ENCODE results near the gene COA1. TPM values are rescaled to one million over a fixed set of nuclear protein-coding genes. Genes with fewer than 3 reads are reported as not detected.
A peak's percentile ranks its signal among the peaks of the same experiment; 100 is the strongest.

Gene COA1
- total RNA-seq, 2 donors from 2014 or later, result 24.8 to 45.1 TPM

DNA sequence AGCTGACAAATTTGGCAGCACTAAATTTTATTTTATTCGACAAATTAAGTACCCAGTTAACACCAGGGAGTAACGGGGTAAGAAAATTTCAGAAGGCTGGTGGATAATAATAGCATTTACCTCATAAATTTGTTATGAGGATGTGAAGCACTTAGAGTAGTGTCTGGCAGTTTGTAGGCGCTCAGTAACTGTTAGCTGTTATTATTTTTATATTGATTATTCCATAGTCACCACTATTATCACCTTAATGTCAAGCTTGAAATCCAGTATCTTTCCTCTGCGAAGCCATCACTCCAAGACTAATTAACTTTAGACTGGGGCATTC is 563 bp upstream of the COA1 start:
- Histone ChIP-seq H3K4me3 (peak overlapping the region; percentile 71), H3K4me1 (no peaks in the 10 kb centered on the region), H3K27me3 (no peaks in the 10 kb centered on the region), H3K27ac (peak overlapping the region; percentile 64), H3K9ac (ENCODE audit: low read depth in 2 of 2, low read length in 2 of 2) (peak overlapping the region; percentile 79 to 91), H3K36me3 (no peaks in the 10 kb centered on the region), H3K9me3 (no peaks in the 10 kb centered on the region)
- no peak for DNase-seq
- intact Hi-C loops (cut with DNase I), result no loop called here
- TF ChIP-seq, protein P1, sequence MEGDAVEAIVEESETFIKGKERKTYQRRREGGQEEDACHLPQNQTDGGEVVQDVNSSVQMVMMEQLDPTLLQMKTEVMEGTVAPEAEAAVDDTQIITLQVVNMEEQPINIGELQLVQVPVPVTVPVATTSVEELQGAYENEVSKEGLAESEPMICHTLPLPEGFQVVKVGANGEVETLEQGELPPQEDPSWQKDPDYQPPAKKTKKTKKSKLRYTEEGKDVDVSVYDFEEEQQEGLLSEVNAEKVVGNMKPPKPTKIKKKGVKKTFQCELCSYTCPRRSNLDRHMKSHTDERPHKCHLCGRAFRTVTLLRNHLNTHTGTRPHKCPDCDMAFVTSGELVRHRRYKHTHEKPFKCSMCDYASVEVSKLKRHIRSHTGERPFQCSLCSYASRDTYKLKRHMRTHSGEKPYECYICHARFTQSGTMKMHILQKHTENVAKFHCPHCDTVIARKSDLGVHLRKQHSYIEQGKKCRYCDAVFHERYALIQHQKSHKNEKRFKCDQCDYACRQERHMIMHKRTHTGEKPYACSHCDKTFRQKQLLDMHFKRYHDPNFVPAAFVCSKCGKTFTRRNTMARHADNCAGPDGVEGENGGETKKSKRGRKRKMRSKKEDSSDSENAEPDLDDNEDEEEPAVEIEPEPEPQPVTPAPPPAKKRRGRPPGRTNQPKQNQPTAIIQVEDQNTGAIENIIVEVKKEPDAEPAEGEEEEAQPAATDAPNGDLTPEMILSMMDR (IDR thresholded peaks at IDR 0.05), result no peak

DNA sequence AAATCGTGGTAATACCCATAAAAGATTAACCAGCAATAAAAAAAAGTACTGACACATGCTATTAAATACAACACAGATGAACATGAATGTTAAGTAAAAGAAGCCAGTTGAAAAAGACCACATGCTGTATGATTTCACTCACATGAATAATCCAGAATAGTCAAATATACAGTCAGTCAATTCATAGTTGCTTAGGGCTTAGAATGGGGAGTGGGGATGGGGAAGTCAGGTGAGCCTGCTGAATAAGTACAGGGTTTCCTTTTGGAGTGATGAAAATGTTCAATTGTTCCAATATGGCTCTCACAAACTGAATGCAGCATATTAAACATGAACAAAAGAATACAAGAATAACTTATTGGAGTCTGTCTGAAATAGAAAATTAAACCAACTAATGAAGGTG is 1.8 kb downstream of the COA1 start:
- Histone ChIP-seq H3K9ac (ENCODE audit: low read depth in 2 of 2, low read length in 2 of 2) (no peak overlapping the region), H3K36me3 (no peaks in the 10 kb centered on the region), H3K4me1 (no peaks in the 10 kb centered on the region), H3K27me3 (no peaks in the 10 kb centered on the region), H3K9me3 (no peaks in the 10 kb centered on the region), H3K27ac (no peak overlapping the region), H3K4me3 (no peak overlapping the region)
- intact Hi-C loops (cut with DNase I), result no loop called here
- DNase-seq, result no peak
- TF ChIP-seq, protein P1 (IDR thresholded peaks at IDR 0.05), result no peak

DNA sequence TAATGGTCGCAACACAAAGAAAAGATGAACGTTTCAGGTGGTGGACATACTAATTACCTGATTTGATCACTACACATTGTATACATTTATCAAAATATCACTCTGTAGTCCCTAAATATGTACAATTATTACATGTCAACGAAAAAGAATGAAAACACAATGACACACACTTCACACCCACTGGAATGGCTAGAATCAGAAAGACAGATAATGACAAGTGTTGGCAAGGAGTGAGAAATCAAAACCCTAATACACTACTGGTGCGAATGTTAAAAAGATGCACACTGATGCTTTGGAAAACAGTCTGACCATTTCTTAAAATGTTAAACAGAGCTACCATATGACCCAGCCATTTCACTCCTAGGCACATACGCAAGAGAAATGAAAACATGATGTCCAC is 2.3 kb downstream of the COA1 start:
- no peaks in the 10 kb centered on the region for H3K9me3 ChIP-seq
- intact Hi-C loops (cut with DNase I), result no loop called here
- TF ChIP-seq, protein P1 (IDR thresholded peaks at IDR 0.05), result no peak
- no peak overlapping the region for H3K9ac ChIP-seq (ENCODE audit: low read depth in 2 of 2, low read length in 2 of 2)
- no peak overlapping the region for H3K4me3 ChIP-seq
- no peaks in the 10 kb centered on the region for H3K36me3 ChIP-seq
- no peaks in the 10 kb centered on the region for H3K27me3 ChIP-seq
- no peak overlapping the region for H3K27ac ChIP-seq
- no peaks in the 10 kb centered on the region for H3K4me1 ChIP-seq
- DNase-seq, result no peak

DNA sequence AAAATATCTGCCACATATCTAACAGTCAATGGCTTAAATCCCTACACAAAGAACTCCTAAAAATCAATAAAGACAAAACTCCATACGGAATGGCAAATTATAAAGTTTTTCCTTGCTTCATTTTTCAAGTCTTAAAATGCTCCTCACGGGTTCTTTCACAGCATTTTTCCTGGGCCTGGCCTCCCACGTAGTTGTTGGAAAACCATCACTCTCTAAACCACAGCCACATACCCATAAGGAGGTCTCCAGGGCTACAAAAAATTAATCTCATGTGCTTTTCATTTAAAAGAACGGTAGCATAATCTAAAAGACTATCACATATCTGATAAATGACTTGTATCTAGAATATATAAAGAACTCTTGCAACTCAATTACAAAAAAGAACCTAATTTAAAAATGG is 2.9 kb downstream of the COA1 start:
- H3K27me3 ChIP-seq, result no peaks in the 10 kb centered on the region
- intact Hi-C loops (cut with DNase I), result no loop called here
- no peak overlapping the region for H3K9ac ChIP-seq (ENCODE audit: low read depth in 2 of 2, low read length in 2 of 2)
- TF ChIP-seq, protein P1 (IDR thresholded peaks at IDR 0.05), result no peak
- no peak overlapping the region for H3K4me3 ChIP-seq
- no peaks in the 10 kb centered on the region for H3K4me1 ChIP-seq
- no peak for DNase-seq
- H3K27ac ChIP-seq, result no peak overlapping the region
- H3K9me3 ChIP-seq, result no peaks in the 10 kb centered on the region
- no peaks in the 10 kb centered on the region for H3K36me3 ChIP-seq

DNA sequence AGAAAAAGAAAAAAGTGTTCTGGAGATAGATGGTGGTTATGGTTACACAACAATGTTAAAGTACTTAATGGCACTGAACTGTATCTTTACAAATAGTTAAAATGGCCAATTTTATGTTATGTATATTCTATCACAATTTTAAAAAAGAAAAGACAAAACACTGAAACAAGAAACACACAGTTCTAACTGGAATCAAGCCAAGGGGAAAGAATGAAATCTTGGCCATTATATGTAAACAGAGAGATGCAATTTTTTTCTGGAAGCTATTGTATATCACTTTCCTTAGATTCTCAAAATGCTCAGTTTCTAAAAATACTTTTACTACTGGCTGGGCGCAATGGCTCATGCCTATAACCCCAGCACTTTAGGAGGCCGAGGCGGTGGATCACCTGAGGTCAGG is 4.1 kb downstream of the COA1 start:
- Histone ChIP-seq H3K4me1 (no peaks in the 10 kb centered on the region), H3K36me3 (no peaks in the 10 kb centered on the region), H3K27me3 (no peaks in the 10 kb centered on the region), H3K4me3 (no peak overlapping the region), H3K9me3 (no peaks in the 10 kb centered on the region), H3K27ac (no peak overlapping the region), H3K9ac (ENCODE audit: low read depth in 2 of 2, low read length in 2 of 2) (no peak overlapping the region)
- intact Hi-C loops (cut with DNase I), result no loop called here
- no peak for DNase-seq
- TF ChIP-seq, protein P1 (IDR thresholded peaks at IDR 0.05), result no peak

DNA sequence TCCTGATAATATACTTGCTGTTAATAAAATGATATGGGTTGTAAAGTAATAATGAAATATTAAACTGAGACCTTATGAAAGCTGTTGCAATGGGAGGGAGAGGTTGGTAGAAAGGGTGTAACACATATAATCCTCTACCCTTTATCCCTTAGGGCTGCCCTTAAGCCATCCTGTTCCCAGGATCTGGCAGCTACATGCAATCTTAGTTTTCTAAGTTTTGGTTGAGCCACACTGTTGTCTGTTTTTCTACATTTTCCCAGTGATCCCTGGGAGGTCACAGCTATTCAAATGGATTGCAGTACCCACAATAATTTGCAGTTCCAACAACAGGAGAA is 6.3 kb downstream of the COA1 start:
- no peak for DNase-seq
- Histone ChIP-seq H3K4me1 (no peaks in the 10 kb centered on the region), H3K27ac (no peak overlapping the region), H3K4me3 (no peak overlapping the region), H3K36me3 (no peaks in the 10 kb centered on the region), H3K9ac (ENCODE audit: low read depth in 2 of 2, low read length in 2 of 2) (no peak overlapping the region), H3K27me3 (no peaks in the 10 kb centered on the region), H3K9me3 (no peaks in the 10 kb centered on the region)
- intact Hi-C loops (cut with DNase I), result loop anchor here (5.0 kb wide), 2 partner anchors 114 to 141 kb away; partner anchors contain the start of gene STK17A
- TF ChIP-seq, protein P1 (IDR thresholded peaks at IDR 0.05), result no peak

Measured in colonic mucosa (tissue), 4 donors.